ENCODE measurements around the gene KCNQ5.

The KCNQ5 gene

GRCh38 chr6:72661411-72661810 is 39.5 kb downstream of the KCNQ5 start:
- no peak overlapping the region for H3K4me2 ChIP-seq (ENCODE audit: low read depth, low read length, poor library complexity, severe bottlenecking)
- no peaks in the 10 kb centered on the region for H3F3A ChIP-seq (ENCODE audit: insufficient read depth)
- no peaks in the 10 kb centered on the region for H3K27me3 ChIP-seq (ENCODE audit: low read length)
- TF ChIP-seq CTCF (IDR thresholded peaks at IDR 0.05; ENCODE audit: insufficient read depth, low read length, poor library complexity, severe bottlenecking) (no peak), EZH2phosphoT487 (conservative IDR thresholded peaks at IDR 0.05; ENCODE audit: low read length) (no peak)
- no peak overlapping the region for H3K9ac ChIP-seq (ENCODE audit: low read length)
- H2AFZ ChIP-seq (ENCODE audit: low read depth, low read length, severe bottlenecking), result no peak overlapping the region
- H4K20me1 ChIP-seq (ENCODE audit: low read depth, low read length), result peaks cover 10% of the 10 kb centered on the region; the same call in 1 of the 2 replicates
- H3K4me3 ChIP-seq (ENCODE audit: insufficient read depth, low read length, poor library complexity, severe bottlenecking), result no peak overlapping the region
- peaks cover 92% of the 10 kb centered on the region for H3K79me2 ChIP-seq (ENCODE audit: insufficient read depth, low read length)
- no peak overlapping the region for H3K27ac ChIP-seq (ENCODE audit: low read depth, low read length)
- no peaks in the 10 kb centered on the region for H3K9me3 ChIP-seq (ENCODE audit: insufficient read depth, low read length)
- no peaks in the 10 kb centered on the region for H3K9me2 ChIP-seq (replicated peaks; ENCODE audit: insufficient read depth, low read length)
- no peaks in the 10 kb centered on the region; the same call in 1 of the 2 replicates for H3K36me3 ChIP-seq (ENCODE audit: low read length)

GRCh38 chr6:72665599-72665998 is 43.7 kb downstream of the KCNQ5 start:
- no peaks in the 10 kb centered on the region for H3F3A ChIP-seq (ENCODE audit: insufficient read depth)
- no peaks in the 10 kb centered on the region for H3K27me3 ChIP-seq (ENCODE audit: low read length)
- H3K9me3 ChIP-seq (ENCODE audit: insufficient read depth, low read length), result no peaks in the 10 kb centered on the region
- H3K36me3 ChIP-seq (ENCODE audit: low read length), result no peaks in the 10 kb centered on the region; the same call in 1 of the 2 replicates
- H3K79me2 ChIP-seq (ENCODE audit: insufficient read depth, low read length), result peaks cover 97% of the 10 kb centered on the region
- H3K4me2 ChIP-seq (ENCODE audit: low read depth, low read length, poor library complexity, severe bottlenecking), result no peak overlapping the region
- H3K9ac ChIP-seq (ENCODE audit: low read length), result no peak overlapping the region
- H2AFZ ChIP-seq (ENCODE audit: low read depth, low read length, severe bottlenecking), result no peak overlapping the region
- H3K9me2 ChIP-seq (replicated peaks; ENCODE audit: insufficient read depth, low read length), result no peaks in the 10 kb centered on the region
- no peak overlapping the region for H3K4me3 ChIP-seq (ENCODE audit: insufficient read depth, low read length, poor library complexity, severe bottlenecking)
- no peak for TF ChIP-seq CTCF (IDR thresholded peaks at IDR 0.05; ENCODE audit: insufficient read depth, low read length, poor library complexity, severe bottlenecking)
- no peak for TF ChIP-seq EZH2phosphoT487 (conservative IDR thresholded peaks at IDR 0.05; ENCODE audit: low read length)
- H4K20me1 ChIP-seq (ENCODE audit: low read depth, low read length), result peaks cover 20% of the 10 kb centered on the region; the same call in 1 of the 2 replicates
- no peak overlapping the region for H3K27ac ChIP-seq (ENCODE audit: low read depth, low read length)

- Histone ChIP-seq H3K4me2 (ENCODE audit: low read depth, low read length, poor library complexity, severe bottlenecking) (no peak overlapping the region), H3K9me3 (ENCODE audit: insufficient read depth, low read length) (no peaks in the 10 kb centered on the region), H3F3A (ENCODE audit: insufficient read depth) (no peaks in the 10 kb centered on the region), H3K27me3 (ENCODE audit: low read length) (no peaks in the 10 kb centered on the region), H3K36me3 (ENCODE audit: low read length) (no peaks in the 10 kb centered on the region; the same call in 1 of the 2 replicates), H3K4me3 (ENCODE audit: insufficient read depth, low read length, poor library complexity, severe bottlenecking) (no peak overlapping the region), H3K9me2 (replicated peaks; ENCODE audit: insufficient read depth, low read length) (no peaks in the 10 kb centered on the region), H3K79me2 (ENCODE audit: insufficient read depth, low read length) (peaks cover 94% of the 10 kb centered on the region), H4K20me1 (ENCODE audit: low read depth, low read length) (peaks cover 10% of the 10 kb centered on the region; the same call in 1 of the 2 replicates), H3K27ac (ENCODE audit: low read depth, low read length) (no peak overlapping the region), H3K9ac (ENCODE audit: low read length) (no peak overlapping the region), H2AFZ (ENCODE audit: low read depth, low read length, severe bottlenecking) (no peak overlapping the region)
- TF ChIP-seq CTCF (IDR thresholded peaks at IDR 0.05; ENCODE audit: insufficient read depth, low read length, poor library complexity, severe bottlenecking) (no peak), EZH2phosphoT487 (conservative IDR thresholded peaks at IDR 0.05; ENCODE audit: low read length) (no peak)
Measured at GRCh38 chr6:72669324-72669723, 47.5 kb downstream of the KCNQ5 start.

Measured in SU-DHL-6 (cell line).